ENCODE data around the gene ZNF281. TPM values are rescaled to one million over a fixed set of nuclear protein-coding genes. Genes with fewer than 3 reads are reported as not detected.

The ZNF281 gene
- total and polyA plus RNA-seq, 4 donors: 4.9 to 18.4 (median 13.1) TPM

DNA sequence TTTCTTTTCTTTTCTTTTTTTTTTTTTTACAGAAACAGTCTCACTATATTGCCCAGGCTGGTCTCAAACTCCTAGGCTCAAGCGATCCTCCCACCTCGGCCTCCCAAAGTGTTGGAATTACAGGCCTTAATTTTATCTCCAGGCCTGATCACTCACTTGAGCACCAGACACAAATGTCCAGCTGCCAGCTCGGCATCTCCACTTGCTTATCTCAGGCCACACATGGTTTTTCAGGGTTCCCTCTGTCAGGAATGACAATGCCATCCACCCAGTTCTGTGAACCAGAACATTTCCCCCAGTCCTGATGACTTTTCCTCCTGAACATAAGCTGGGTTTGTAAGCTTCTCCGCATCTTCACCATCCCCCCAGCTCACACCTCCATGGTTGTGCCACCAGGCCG lies 44.6 kb upstream of the ZNF281 start:
- peaks cover 0 to 3% (median 0%) of the 10 kb centered on the region in 4 donors for H3K36me3 ChIP-seq (ENCODE audit: control insufficient read depth in 4 of 4, insufficient read depth in 3 of 4, low read depth in 1 of 4, low read length in 3 of 4)
- WGBS: 86% methylated on average over 5 of the region's 5 CpGs
- no peaks in the 10 kb centered on the region for H3K27me3 ChIP-seq (ENCODE audit: control insufficient read depth in 4 of 4, insufficient read depth in 4 of 4, low read length in 3 of 4)
- no peak overlapping the region for H3K9ac ChIP-seq (ENCODE audit: low read depth in 1 of 2, low read length in 2 of 2)
- no peaks in the 10 kb centered on the region for H3K4me1 ChIP-seq (ENCODE audit: control insufficient read depth in 4 of 4, insufficient read depth in 4 of 4, low read length in 3 of 4)
- TF ChIP-seq, protein P1, sequence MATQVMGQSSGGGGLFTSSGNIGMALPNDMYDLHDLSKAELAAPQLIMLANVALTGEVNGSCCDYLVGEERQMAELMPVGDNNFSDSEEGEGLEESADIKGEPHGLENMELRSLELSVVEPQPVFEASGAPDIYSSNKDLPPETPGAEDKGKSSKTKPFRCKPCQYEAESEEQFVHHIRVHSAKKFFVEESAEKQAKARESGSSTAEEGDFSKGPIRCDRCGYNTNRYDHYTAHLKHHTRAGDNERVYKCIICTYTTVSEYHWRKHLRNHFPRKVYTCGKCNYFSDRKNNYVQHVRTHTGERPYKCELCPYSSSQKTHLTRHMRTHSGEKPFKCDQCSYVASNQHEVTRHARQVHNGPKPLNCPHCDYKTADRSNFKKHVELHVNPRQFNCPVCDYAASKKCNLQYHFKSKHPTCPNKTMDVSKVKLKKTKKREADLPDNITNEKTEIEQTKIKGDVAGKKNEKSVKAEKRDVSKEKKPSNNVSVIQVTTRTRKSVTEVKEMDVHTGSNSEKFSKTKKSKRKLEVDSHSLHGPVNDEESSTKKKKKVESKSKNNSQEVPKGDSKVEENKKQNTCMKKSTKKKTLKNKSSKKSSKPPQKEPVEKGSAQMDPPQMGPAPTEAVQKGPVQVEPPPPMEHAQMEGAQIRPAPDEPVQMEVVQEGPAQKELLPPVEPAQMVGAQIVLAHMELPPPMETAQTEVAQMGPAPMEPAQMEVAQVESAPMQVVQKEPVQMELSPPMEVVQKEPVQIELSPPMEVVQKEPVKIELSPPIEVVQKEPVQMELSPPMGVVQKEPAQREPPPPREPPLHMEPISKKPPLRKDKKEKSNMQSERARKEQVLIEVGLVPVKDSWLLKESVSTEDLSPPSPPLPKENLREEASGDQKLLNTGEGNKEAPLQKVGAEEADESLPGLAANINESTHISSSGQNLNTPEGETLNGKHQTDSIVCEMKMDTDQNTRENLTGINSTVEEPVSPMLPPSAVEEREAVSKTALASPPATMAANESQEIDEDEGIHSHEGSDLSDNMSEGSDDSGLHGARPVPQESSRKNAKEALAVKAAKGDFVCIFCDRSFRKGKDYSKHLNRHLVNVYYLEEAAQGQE (IDR thresholded peaks at IDR 0.05): no peak
- TF ChIP-seq, protein P2, sequence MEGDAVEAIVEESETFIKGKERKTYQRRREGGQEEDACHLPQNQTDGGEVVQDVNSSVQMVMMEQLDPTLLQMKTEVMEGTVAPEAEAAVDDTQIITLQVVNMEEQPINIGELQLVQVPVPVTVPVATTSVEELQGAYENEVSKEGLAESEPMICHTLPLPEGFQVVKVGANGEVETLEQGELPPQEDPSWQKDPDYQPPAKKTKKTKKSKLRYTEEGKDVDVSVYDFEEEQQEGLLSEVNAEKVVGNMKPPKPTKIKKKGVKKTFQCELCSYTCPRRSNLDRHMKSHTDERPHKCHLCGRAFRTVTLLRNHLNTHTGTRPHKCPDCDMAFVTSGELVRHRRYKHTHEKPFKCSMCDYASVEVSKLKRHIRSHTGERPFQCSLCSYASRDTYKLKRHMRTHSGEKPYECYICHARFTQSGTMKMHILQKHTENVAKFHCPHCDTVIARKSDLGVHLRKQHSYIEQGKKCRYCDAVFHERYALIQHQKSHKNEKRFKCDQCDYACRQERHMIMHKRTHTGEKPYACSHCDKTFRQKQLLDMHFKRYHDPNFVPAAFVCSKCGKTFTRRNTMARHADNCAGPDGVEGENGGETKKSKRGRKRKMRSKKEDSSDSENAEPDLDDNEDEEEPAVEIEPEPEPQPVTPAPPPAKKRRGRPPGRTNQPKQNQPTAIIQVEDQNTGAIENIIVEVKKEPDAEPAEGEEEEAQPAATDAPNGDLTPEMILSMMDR (IDR thresholded peaks at IDR 0.05; ENCODE audit: low read depth, low read length, missing input control): no peak
- TF ChIP-seq GABPA (IDR thresholded peaks at IDR 0.05 in 1 of 2, conservative IDR thresholded peaks at IDR 0.05 in 1 of 2): no peak
- DNase-seq (ENCODE audit: low spot score): no peak
- H3K27ac ChIP-seq (ENCODE audit: low read depth in 1 of 2, low read length in 2 of 2): no peak overlapping the region
- H3K9me3 ChIP-seq (ENCODE audit: control insufficient read depth in 4 of 4, low read length in 3 of 4): no peaks in the 10 kb centered on the region
- no peak overlapping the region for H3K4me3 ChIP-seq (ENCODE audit: low read depth in 1 of 3, low read length in 3 of 3)

DNA sequence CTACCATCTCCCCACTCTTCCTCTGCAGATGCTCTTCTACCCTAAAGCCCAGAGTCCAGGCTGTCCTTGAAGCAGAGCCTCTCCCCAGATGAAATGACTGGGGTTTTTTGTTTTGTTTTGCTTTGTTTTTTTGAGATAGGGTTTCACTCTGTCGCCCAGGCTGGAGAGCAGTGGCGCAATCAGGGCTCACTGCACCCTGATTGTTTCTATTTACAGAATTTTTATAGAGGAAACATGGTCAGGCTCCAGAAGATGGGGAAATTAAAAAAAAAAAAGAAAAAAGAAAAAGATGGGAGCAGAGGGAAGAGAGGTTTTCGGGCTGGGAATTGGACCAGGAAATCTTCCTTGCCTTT lies 43.7 kb upstream of the ZNF281 start:
- no peak for DNase-seq (ENCODE audit: low spot score)
- Histone ChIP-seq H3K36me3 (ENCODE audit: control insufficient read depth in 4 of 4, insufficient read depth in 3 of 4, low read depth in 1 of 4, low read length in 3 of 4) (peaks cover 0 to 3% (median 0%) of the 10 kb centered on the region in 4 donors), H3K4me3 (ENCODE audit: low read depth in 1 of 3, low read length in 3 of 3) (no peak overlapping the region), H3K27ac (ENCODE audit: low read depth in 1 of 2, low read length in 2 of 2) (no peak overlapping the region), H3K4me1 (ENCODE audit: control insufficient read depth in 4 of 4, insufficient read depth in 4 of 4, low read length in 3 of 4) (no peaks in the 10 kb centered on the region), H3K9ac (ENCODE audit: low read depth in 1 of 2, low read length in 2 of 2) (no peak overlapping the region), H3K9me3 (ENCODE audit: control insufficient read depth in 4 of 4, low read length in 3 of 4) (no peaks in the 10 kb centered on the region), H3K27me3 (ENCODE audit: control insufficient read depth in 4 of 4, insufficient read depth in 4 of 4, low read length in 3 of 4) (no peaks in the 10 kb centered on the region)
- TF ChIP-seq FOXA2 (IDR thresholded peaks at IDR 0.05) (no peak), EGR1 (IDR thresholded peaks at IDR 0.05; ENCODE audit: low read depth in 2 of 2) (no peak), NR2F2 (IDR thresholded peaks at IDR 0.05) (no peak), HNF4G (IDR thresholded peaks at IDR 0.05) (no peak), RAD21 (IDR thresholded peaks at IDR 0.05) (no peak), RXRA (IDR thresholded peaks at IDR 0.05) (no peak), JUND (IDR thresholded peaks at IDR 0.05) (no peak), YY1 (IDR thresholded peaks at IDR 0.05) (no peak), FOXA1 (IDR thresholded peaks at IDR 0.05) (no peak), TAF1 (conservative IDR thresholded peaks at IDR 0.05) (no peak)
- TF ChIP-seq, protein P3, sequence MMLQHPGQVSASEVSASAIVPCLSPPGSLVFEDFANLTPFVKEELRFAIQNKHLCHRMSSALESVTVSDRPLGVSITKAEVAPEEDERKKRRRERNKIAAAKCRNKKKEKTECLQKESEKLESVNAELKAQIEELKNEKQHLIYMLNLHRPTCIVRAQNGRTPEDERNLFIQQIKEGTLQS (IDR thresholded peaks at IDR 0.05): no peak
- WGBS: 70% methylated on average over 3 of the region's 3 CpGs

Data from liver (tissue), 9 donors.